Epithelial cell of esophagus (primary cell): ENCODE results near the gene ATXN1.
A peak's percentile ranks its signal among the peaks of the same experiment; 100 is the strongest.

Experiments used
- DNase-seq: peaks from one replicate; pipeline ENCODE4 v3.0.0; 2010; ENCODE audit warnings: low read depth
- H3K4me3 ChIP-seq: 2 replicates; pipeline ENCODE4 v1.5.1; 2011; ENCODE audit warnings: mild to moderate bottlenecking, low read length, control low read depth
- TF ChIP-seq, protein P1 (sequence below): IDR thresholded peaks from 2 replicates; pipeline ENCODE4 v1.5.1; 2011; ENCODE audit warnings: low read depth, mild to moderate bottlenecking, low read length, control low read depth, inconsistent platforms; ENCODE audit not compliant: insufficient read depth; ENCODE audit errors: missing control alignments

ATXN1 gene

DNA sequence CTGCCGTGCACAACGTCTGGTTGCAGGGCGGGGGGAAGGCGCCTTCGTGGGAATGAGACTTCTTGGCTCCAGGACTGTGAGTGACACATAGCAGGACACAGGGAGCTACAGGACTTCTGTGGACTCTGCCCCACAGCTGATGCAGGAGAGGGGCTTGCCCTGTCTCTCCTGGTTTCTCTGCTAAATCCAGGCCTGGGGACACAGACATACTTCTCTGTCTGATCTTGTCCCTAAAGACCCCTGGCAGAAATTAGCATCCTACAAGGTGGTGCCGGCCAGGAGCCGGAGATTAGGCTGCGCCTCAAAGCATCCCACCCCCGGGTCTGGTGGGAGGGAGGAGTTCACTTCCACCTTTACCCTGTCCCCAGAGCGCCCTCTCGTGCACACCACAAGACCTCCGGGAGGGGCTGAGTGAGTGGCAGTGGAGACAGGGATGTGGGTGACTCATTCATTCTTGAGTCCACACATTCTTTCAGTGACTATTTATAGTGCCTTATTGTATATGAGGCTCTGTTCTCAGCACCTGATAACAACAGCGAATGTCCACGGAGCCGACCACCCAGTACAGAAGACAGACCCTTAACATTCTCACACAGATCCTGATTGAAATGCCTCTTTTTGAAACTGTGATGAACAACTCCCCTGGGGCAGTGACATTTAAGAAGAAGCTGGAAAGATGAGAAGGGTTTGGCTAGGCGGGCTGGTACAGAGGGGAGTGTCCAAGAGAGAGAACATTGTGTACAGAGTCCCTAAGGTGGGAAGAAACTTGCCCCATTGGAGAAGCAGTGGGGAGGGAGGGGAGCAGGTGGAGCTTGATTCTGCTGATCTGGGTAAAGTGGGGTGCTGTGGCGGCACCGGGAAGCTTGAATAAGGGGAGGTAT, 483.9 kb downstream of the ATXN1 start:
- TF ChIP-seq, protein P1, sequence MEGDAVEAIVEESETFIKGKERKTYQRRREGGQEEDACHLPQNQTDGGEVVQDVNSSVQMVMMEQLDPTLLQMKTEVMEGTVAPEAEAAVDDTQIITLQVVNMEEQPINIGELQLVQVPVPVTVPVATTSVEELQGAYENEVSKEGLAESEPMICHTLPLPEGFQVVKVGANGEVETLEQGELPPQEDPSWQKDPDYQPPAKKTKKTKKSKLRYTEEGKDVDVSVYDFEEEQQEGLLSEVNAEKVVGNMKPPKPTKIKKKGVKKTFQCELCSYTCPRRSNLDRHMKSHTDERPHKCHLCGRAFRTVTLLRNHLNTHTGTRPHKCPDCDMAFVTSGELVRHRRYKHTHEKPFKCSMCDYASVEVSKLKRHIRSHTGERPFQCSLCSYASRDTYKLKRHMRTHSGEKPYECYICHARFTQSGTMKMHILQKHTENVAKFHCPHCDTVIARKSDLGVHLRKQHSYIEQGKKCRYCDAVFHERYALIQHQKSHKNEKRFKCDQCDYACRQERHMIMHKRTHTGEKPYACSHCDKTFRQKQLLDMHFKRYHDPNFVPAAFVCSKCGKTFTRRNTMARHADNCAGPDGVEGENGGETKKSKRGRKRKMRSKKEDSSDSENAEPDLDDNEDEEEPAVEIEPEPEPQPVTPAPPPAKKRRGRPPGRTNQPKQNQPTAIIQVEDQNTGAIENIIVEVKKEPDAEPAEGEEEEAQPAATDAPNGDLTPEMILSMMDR: peak; percentile 57
- peak; percentile 88 for DNase-seq
- no peak overlapping the region for H3K4me3 ChIP-seq

DNA sequence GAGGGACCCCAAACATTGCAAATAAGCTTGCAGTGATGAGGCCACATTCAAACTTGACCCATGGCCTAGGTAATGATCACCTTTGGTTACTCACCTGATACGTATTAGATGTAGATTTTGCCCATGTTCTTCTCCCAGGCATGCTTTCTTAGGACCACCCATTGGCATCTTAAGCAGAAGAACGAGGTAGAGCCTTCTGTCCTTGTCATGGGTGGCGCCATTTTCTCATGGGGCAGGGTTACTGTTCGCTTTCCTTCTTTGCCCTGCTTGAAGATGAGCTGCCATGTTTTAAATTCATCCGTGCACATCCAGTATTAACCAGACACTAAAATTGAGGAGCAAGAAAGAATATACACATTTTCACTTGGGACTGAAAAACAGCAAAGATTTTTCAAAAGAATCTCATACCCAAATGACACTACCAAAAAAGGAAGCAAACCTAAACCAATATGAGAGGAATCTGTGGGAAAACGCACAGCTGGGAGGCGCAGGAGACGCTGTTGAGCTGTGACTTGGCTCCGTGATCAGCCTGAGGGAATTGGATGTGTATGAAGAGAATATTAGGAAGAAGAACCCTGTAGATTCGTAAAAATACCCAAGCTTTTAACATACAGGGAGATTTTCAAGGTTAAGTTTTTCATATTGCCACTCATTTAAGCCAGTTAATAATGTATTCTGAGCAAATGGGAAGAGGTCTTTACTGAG, 486.2 kb downstream of the ATXN1 start:
- TF ChIP-seq, protein P1: no peak
- no peak overlapping the region for H3K4me3 ChIP-seq
- DNase-seq: no peak

DNA sequence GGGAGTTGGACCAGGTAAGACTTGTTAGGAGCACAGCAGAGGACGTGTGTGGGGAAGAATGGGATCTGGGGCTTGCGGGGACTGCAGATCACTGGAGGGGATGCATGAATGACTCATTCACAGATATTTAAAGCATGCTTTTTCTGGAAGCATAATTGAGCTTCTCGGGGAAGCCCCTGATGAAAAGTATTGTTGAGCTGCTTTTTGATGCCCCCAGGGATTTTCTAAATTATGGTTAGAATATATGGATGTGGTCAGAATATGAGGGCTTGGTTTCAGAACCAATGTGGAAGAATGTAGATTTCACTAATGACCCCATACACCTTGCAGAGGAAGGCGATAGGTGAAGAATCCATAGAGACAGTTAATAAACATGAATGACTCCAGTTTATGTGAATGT, 486.8 kb downstream of the ATXN1 start:
- H3K4me3 ChIP-seq: no peak overlapping the region
- TF ChIP-seq, protein P1: no peak
- no peak for DNase-seq

DNA sequence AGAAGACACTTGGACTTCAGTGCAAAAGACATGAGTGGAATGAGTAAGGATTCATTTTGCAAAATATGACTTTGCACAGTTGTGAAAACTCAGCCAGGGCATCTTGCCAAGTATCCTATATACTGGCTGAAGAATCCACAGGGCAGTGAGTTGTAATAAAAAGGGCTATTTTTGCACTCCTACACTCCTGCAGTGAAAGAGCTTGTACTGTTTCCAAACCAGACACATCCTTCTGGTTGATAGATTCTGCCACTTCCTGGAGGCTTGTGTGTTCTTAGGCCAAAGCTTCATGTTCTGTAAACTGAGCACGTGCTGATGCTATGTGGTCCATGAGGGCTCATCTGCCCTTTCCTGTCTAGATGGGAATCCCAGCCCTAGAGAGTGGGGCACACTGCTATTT, 488.0 kb downstream of the ATXN1 start:
- TF ChIP-seq, protein P1: no peak

DNA sequence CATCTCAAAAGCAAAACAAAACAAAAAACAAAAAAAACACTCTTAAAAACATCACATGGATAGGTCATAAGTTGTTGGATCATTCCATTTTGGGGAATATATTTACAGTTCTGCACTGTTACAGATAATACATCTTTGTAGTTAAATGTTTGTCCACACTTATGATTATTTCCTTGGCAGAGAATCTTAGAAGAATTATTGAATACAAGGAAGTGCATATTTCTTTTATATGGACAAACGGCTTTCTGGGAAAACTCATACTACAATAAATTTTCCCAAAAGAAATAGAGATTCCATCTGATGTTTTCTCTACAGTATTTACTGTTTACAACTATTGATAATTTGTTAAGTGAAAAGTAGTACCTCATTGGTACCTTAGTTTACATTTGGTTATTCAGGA, 489.1 kb downstream of the ATXN1 start:
- H3K4me3 ChIP-seq: no peak overlapping the region
- DNase-seq: no peak
- TF ChIP-seq, protein P1: no peak

More for the DNA sequence above, 488.0 kb downstream of the ATXN1 start:
- H3K4me3 ChIP-seq: no peak overlapping the region
- DNase-seq: peak; percentile 27

DNA sequence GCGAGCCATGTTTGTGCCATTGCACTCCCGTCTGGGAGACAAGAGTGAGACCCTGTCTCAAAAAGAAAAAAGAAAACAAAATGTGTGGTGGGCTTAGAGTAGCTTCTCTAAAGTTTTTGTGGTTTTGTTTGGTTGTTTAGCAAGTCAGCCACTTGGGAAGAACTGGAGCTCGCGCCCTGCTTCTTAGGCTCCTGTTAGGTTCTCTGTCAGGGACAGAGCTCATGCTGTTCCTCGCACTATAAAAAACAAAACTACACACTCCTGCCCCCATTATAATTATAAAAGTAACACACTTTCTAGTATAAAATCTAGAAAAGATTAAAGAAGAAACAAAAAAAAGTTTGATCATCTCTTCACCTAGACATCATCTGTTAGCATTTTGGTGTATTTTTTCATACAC, 489.8 kb downstream of the ATXN1 start:
- TF ChIP-seq, protein P1: no peak
- no peak for DNase-seq
- H3K4me3 ChIP-seq: no peak overlapping the region
